ENCODE results near the gene GPR160. TPM values are rescaled to one million over a fixed set of nuclear protein-coding genes. Genes with fewer than 3 reads are reported as not detected.
"Not testable (repeated sequence)": the region's sequence is repeated elsewhere in the genome, so short reads cannot be mapped to it uniquely, and the experiment has no call there.

GPR160 gene
- total and polyA plus RNA-seq, 2 donors (not counting 1 experiment from before 2014, with no cell fraction given), result 0.50 to 0.58 TPM

DNA sequence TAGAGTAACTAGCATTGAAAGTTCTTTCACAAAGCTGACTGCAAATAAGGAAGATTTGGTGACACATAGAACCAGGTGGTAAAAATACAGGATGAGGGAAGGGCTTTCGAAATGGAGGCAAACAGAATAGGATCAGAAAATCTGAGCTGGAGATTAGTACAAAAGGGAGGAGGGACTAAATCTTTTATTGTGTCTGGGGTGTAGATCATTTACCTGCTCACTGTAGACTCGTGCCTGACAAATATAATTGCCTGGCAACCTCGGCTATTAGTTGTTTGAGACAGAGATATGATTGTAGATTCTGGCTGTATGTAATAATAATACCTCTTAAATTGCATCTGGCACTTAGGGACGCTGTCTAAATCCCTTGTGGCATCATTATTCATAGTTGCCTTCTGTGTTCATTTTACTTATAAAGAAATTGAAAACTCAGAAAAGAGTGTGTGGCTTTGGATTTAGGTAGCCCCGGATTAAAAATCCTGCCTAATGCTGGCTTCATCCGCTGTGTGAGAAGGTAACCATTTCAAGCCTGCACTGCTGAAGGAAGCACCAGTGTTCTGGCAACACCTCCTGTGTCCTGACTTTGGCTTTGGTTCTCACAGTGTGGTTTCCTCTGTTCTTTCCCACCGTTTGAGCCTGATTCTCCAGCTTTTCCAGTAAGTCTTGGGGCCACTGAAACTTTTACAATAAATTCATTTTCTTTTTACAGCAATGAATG lies 25.0 kb upstream of the GPR160 start:
- no peaks in the 10 kb centered on the region for H3K4me1 ChIP-seq (ENCODE audit: control insufficient read depth, extremely low read depth, insufficient read depth, low read length)
- no peak overlapping the region for H3K27ac ChIP-seq (ENCODE audit: insufficient read depth, low read length)
- H3K4me2 ChIP-seq (ENCODE audit: extremely low read depth, insufficient read depth, low read length), result no peak overlapping the region
- H2AFZ ChIP-seq (ENCODE audit: low read length), result no peak overlapping the region
- no peaks in the 10 kb centered on the region for H3K79me2 ChIP-seq (ENCODE audit: control insufficient read depth, insufficient read depth, low read length)
- no peaks in the 10 kb centered on the region for H3K36me3 ChIP-seq (ENCODE audit: control insufficient read depth, insufficient read depth, low read length)
- H4K20me1 ChIP-seq (ENCODE audit: control insufficient read depth, extremely low read depth, insufficient read depth, low read length), result no peaks in the 10 kb centered on the region
- H3K4me3 ChIP-seq (replicated peaks in 1 of 4; ENCODE audit: control extremely low read depth in 1 of 4, insufficient read depth in 1 of 4, low read depth in 3 of 4, low read length in 4 of 4), result no peak overlapping the region
- DNase-seq (ENCODE audit: low read depth in 2 of 2), result no peak
- TF ChIP-seq, protein P1, sequence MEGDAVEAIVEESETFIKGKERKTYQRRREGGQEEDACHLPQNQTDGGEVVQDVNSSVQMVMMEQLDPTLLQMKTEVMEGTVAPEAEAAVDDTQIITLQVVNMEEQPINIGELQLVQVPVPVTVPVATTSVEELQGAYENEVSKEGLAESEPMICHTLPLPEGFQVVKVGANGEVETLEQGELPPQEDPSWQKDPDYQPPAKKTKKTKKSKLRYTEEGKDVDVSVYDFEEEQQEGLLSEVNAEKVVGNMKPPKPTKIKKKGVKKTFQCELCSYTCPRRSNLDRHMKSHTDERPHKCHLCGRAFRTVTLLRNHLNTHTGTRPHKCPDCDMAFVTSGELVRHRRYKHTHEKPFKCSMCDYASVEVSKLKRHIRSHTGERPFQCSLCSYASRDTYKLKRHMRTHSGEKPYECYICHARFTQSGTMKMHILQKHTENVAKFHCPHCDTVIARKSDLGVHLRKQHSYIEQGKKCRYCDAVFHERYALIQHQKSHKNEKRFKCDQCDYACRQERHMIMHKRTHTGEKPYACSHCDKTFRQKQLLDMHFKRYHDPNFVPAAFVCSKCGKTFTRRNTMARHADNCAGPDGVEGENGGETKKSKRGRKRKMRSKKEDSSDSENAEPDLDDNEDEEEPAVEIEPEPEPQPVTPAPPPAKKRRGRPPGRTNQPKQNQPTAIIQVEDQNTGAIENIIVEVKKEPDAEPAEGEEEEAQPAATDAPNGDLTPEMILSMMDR (conservative IDR thresholded peaks at IDR 0.05 in 1 of 2, IDR thresholded peaks at IDR 0.05 in 1 of 2; ENCODE audit: low read depth in 1 of 2, low read length in 2 of 2), result no peak
- no peak for TF ChIP-seq EZH2 (IDR thresholded peaks at IDR 0.05; ENCODE audit: low read length, missing control alignments)
- no peaks in the 10 kb centered on the region for H3K27me3 ChIP-seq (ENCODE audit: control insufficient read depth, insufficient read depth, low read length)
- no peaks in the 10 kb centered on the region for H3K9me3 ChIP-seq (ENCODE audit: control insufficient read depth, insufficient read depth, low read depth, low read length)
- H3K9ac ChIP-seq (ENCODE audit: insufficient read depth, low read length), result no peak overlapping the region

- H3K79me2 ChIP-seq (ENCODE audit: control insufficient read depth, insufficient read depth, low read length), result no peaks in the 10 kb centered on the region
- H3K4me2 ChIP-seq (ENCODE audit: extremely low read depth, insufficient read depth, low read length), result no peak overlapping the region
- no peaks in the 10 kb centered on the region for H3K4me1 ChIP-seq (ENCODE audit: control insufficient read depth, extremely low read depth, insufficient read depth, low read length)
- TF ChIP-seq, protein P1 (conservative IDR thresholded peaks at IDR 0.05 in 1 of 2, IDR thresholded peaks at IDR 0.05 in 1 of 2; ENCODE audit: low read depth in 1 of 2, low read length in 2 of 2), result no peak
- TF ChIP-seq EZH2 (IDR thresholded peaks at IDR 0.05; ENCODE audit: low read length, missing control alignments), result no peak
- no peak overlapping the region for H2AFZ ChIP-seq (ENCODE audit: low read length)
- H3K9me3 ChIP-seq (ENCODE audit: control insufficient read depth, insufficient read depth, low read depth, low read length), result no peaks in the 10 kb centered on the region
- no peak overlapping the region for H3K4me3 ChIP-seq (replicated peaks in 1 of 4; ENCODE audit: control extremely low read depth in 1 of 4, insufficient read depth in 1 of 4, low read depth in 3 of 4, low read length in 4 of 4)
- no peak for DNase-seq (ENCODE audit: low read depth in 2 of 2)
- no peak overlapping the region for H3K27ac ChIP-seq (ENCODE audit: insufficient read depth, low read length)
- no peaks in the 10 kb centered on the region for H3K27me3 ChIP-seq (ENCODE audit: control insufficient read depth, insufficient read depth, low read length)
- no peak overlapping the region for H3K9ac ChIP-seq (ENCODE audit: insufficient read depth, low read length)
- H3K36me3 ChIP-seq (ENCODE audit: control insufficient read depth, insufficient read depth, low read length), result no peaks in the 10 kb centered on the region
- H4K20me1 ChIP-seq (ENCODE audit: control insufficient read depth, extremely low read depth, insufficient read depth, low read length), result no peaks in the 10 kb centered on the region
Measured at GRCh38 chr3:170016057-170016456, 21.7 kb upstream of the GPR160 start.

- not testable (repeated sequence) for H3K27ac ChIP-seq (ENCODE audit: insufficient read depth, low read length); H2AFZ ChIP-seq (ENCODE audit: low read length); H3K4me2 ChIP-seq (ENCODE audit: extremely low read depth, insufficient read depth, low read length); H3K79me2 ChIP-seq (ENCODE audit: control insufficient read depth, insufficient read depth, low read length); H3K9me3 ChIP-seq (ENCODE audit: control insufficient read depth, insufficient read depth, low read depth, low read length); H3K4me1 ChIP-seq (ENCODE audit: control insufficient read depth, extremely low read depth, insufficient read depth, low read length); H3K9ac ChIP-seq (ENCODE audit: insufficient read depth, low read length); H3K36me3 ChIP-seq (ENCODE audit: control insufficient read depth, insufficient read depth, low read length); H3K27me3 ChIP-seq (ENCODE audit: control insufficient read depth, insufficient read depth, low read length); H4K20me1 ChIP-seq (ENCODE audit: control insufficient read depth, extremely low read depth, insufficient read depth, low read length); H3K4me3 ChIP-seq (replicated peaks in 1 of 4; ENCODE audit: control extremely low read depth in 1 of 4, insufficient read depth in 1 of 4, low read depth in 3 of 4, low read length in 4 of 4); DNase-seq (ENCODE audit: low read depth in 2 of 2)
Measured at GRCh38 chr3:170019306-170019705, 18.5 kb upstream of the GPR160 start.
